GM12878 (cell line): ENCODE measurements around the gene FLII. TPM values are rescaled to one million over a fixed set of nuclear protein-coding genes. Genes with fewer than 3 reads are reported as not detected.

Source experiments
- SREBF1 ChIP-seq: IDR thresholded peaks from 2 replicates; pipeline ENCODE4 v1.6.1; 2012; ENCODE audit warnings: mild to moderate bottlenecking, low read length
- SRF ChIP-seq, 2 experiments: IDR thresholded peaks; 2 replicates each; pipeline ENCODE4 v1.6.1; 2011; ENCODE audit warnings: low read depth in 2 of 2, low read length in 2 of 2, mild to moderate bottlenecking in 1 of 2, moderate library complexity in 1 of 2
- ZNF384 ChIP-seq: IDR thresholded peaks from 2 replicates; pipeline ENCODE4 v1.6.1; 2012; ENCODE audit warnings: low read depth, mild to moderate bottlenecking, low read length, improper control_type of control experiment, borderline replicate concordance
- polyA plus RNA-seq, 11 experiments: library from polyadenylated mRNA; depleted of rRNA in 4 of 11; unstranded in 6 of 11; stranded (reverse) in 5 of 11; fragments of >200 nt; fragmentation: Nextera tagmentation in 4 of 11; fragmentation: Illumina TruSeq in 1 of 11; extraction: Ambion mirVana in 4 of 11; extraction: Trizol in 1 of 11; gene quantifications; 1 replicate in 1 of 11; 2 replicates in 10 of 11; pipeline versions ENCODE4 v1.2.1 to v1.2.3, GENCODE V29; 2011 to 2016; ENCODE audit warnings: inconsistent platforms in 2 of 11, missing spikeins in 2 of 11, low read depth in 1 of 11
- total RNA-seq, 4 experiments: library from RNA; depleted of rRNA in 3 of 4; stranded (reverse); fragments of >200 nt in 3 of 4; fragmentation: Illumina TruSeq in 1 of 4; extraction: Trizol in 1 of 4; gene quantifications; 2 replicates each; pipeline versions ENCODE4 v1.2.1 to v1.2.3, GENCODE V29; 2013 to 2021
- TF ChIP-seq, protein P1 (sequence below): fragments of 450-650 bp; IDR thresholded peaks from 2 replicates; pipeline ENCODE4 v1.6.1; 2017; ENCODE audit warnings: mild to moderate bottlenecking, moderate library complexity
- TF ChIP-seq, protein P2 (sequence below): fragments of 450-650 bp; IDR thresholded peaks from 2 replicates; pipeline ENCODE4 v1.6.1; 2016; ENCODE audit warnings: mild to moderate bottlenecking

Gene FLII
- total and polyA plus RNA-seq, 10 of the 15 experiments (the other 5 are each of a cell fraction or from before 2014, with no cell fraction given) = 22.2 to 200 (median 121) TPM

DNA sequence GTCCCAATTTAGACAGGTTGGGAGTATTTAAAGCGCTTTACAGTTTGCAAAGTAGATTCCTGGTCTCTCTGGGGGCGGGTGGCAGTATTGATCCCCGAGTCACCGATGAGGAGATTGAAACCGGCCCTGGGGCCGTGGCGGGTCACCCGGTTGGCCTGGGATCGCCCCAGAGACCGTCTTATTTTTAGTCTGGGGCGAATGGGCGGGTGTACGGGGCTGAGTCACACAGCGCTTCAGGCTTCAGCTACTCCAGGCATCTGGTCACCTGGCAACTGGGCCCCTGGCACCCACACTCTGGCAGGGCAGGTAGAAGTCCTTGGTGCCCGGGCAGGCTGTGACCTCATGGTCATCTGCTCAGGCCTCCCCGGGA, 2.6 kb upstream of the FLII start (continued):
- TF ChIP-seq, protein P1, sequence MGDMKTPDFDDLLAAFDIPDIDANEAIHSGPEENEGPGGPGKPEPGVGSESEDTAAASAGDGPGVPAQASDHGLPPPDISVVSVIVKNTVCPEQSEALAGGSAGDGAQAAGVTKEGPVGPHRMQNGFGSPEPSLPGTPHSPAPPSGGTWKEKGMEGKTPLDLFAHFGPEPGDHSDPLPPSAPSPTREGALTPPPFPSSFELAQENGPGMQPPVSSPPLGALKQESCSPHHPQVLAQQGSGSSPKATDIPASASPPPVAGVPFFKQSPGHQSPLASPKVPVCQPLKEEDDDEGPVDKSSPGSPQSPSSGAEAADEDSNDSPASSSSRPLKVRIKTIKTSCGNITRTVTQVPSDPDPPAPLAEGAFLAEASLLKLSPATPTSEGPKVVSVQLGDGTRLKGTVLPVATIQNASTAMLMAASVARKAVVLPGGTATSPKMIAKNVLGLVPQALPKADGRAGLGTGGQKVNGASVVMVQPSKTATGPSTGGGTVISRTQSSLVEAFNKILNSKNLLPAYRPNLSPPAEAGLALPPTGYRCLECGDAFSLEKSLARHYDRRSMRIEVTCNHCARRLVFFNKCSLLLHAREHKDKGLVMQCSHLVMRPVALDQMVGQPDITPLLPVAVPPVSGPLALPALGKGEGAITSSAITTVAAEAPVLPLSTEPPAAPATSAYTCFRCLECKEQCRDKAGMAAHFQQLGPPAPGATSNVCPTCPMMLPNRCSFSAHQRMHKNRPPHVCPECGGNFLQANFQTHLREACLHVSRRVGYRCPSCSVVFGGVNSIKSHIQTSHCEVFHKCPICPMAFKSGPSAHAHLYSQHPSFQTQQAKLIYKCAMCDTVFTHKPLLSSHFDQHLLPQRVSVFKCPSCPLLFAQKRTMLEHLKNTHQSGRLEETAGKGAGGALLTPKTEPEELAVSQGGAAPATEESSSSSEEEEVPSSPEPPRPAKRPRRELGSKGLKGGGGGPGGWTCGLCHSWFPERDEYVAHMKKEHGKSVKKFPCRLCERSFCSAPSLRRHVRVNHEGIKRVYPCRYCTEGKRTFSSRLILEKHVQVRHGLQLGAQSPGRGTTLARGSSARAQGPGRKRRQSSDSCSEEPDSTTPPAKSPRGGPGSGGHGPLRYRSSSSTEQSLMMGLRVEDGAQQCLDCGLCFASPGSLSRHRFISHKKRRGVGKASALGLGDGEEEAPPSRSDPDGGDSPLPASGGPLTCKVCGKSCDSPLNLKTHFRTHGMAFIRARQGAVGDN = no peak
- TF ChIP-seq SREBF1 (no peak), ZNF384 (no peak), SRF (IDR thresholded peaks at IDR 0.05; ENCODE audit: low read depth in 2 of 2, low read length in 2 of 2) (0 out of 4 replicates have a peak, but pooled peaks of 1 of the 2 experiments have one; percentile 47)
- TF ChIP-seq, protein P2, sequence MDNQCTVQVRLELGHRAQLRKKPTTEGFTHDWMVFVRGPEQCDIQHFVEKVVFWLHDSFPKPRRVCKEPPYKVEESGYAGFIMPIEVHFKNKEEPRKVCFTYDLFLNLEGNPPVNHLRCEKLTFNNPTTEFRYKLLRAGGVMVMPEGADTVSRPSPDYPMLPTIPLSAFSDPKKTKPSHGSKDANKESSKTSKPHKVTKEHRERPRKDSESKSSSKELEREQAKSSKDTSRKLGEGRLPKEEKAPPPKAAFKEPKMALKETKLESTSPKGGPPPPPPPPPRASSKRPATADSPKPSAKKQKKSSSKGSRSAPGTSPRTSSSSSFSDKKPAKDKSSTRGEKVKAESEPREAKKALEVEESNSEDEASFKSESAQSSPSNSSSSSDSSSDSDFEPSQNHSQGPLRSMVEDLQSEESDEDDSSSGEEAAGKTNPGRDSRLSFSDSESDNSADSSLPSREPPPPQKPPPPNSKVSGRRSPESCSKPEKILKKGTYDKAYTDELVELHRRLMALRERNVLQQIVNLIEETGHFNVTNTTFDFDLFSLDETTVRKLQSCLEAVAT = peak; percentile 46
